IMR-90 (cell line): Measurements from ENCODE around the gene YLPM1. TPM values are rescaled to one million over a fixed set of nuclear protein-coding genes. Genes with fewer than 3 reads are reported as not detected.

ENCODE experiments used
- ATAC-seq: fragments of 200-7000 bp; cut with Tn5 transposase; 2 replicates; pipeline ENCODE4 v1.9.1; 2020; ENCODE audit warnings: low read depth, mild to moderate bottlenecking, moderate library complexity
- BruUV-seq: library from RNA; stranded (reverse); fragments of 400-500 nt; replicated peaks from 2 replicates; lab custom pipeline; 2021; lab: Mats Ljungman, UMichigan
- CTCF ChIA-PET: fragments of 300-600 bp; formaldehyde crosslinking; extraction: SDS; loops from one replicate; lab custom pipeline; 2021; ENCODE audit warnings: antibody characterized with exemption; lab: Yijun Ruan, JAX
- POLR2A ChIA-PET: fragments of 300-600 bp; sonication (Branson Sonifier 250); formaldehyde crosslinking; loops from one replicate; lab custom pipeline; 2022; ENCODE audit warnings: antibody characterized with exemption; ENCODE audit not compliant: unreplicated experiment; lab: Charles Lee
- DNase-seq: peaks from one replicate; pipeline ENCODE4 v3.0.0; 2013
- H2AFZ ChIP-seq: replicated peaks from 2 replicates; pipeline ENCODE3; 2013; ENCODE audit warnings: low read length, mild to moderate bottlenecking; ENCODE audit not compliant: poor library complexity
- H2AK5ac ChIP-seq: 2 replicates; pipeline ENCODE4 v1.6.1; 2013; ENCODE audit warnings: low read depth, low read length, inconsistent platforms
- H2AK9ac ChIP-seq: replicated peaks from 2 replicates; pipeline ENCODE3; 2013; ENCODE audit warnings: mild to moderate bottlenecking, low read depth, low read length, moderate library complexity; ENCODE audit not compliant: poor library complexity
- H2BK120ac ChIP-seq: 2 replicates; pipeline ENCODE4 v1.6.1; 2013; ENCODE audit warnings: low read depth, low read length, inconsistent platforms
- H2BK15ac ChIP-seq: 3 replicates; pipeline ENCODE4 v1.6.1; 2013; ENCODE audit warnings: low read depth, low read length, inconsistent platforms
- H2BK20ac ChIP-seq: 2 replicates; pipeline ENCODE4 v1.6.1; 2013; ENCODE audit warnings: low read depth, mild to moderate bottlenecking, inconsistent platforms, low read length, moderate library complexity
- H2BK5ac ChIP-seq: 2 replicates; pipeline ENCODE4 v1.6.1; 2013; ENCODE audit warnings: mild to moderate bottlenecking, low read depth, low read length, inconsistent platforms; ENCODE audit not compliant: poor library complexity, severe bottlenecking
- H3K14ac ChIP-seq: replicated peaks from 2 replicates; pipeline ENCODE4 v1.6.1; 2013; ENCODE audit warnings: low read depth, low read length, inconsistent platforms
- H3K18ac ChIP-seq: 2 replicates; pipeline ENCODE4 v1.6.1; 2013; ENCODE audit warnings: low read depth, low read length, control low read depth
- H3K23ac ChIP-seq: 2 replicates; pipeline ENCODE4 v1.6.1; 2013; ENCODE audit warnings: low read depth, low read length, inconsistent platforms
- H3K27ac ChIP-seq: 2 replicates; pipeline ENCODE4 v1.5.1; 2013; ENCODE audit warnings: mild to moderate bottlenecking, control low read depth, low read length; ENCODE audit not compliant: insufficient read depth
- H3K27me3 ChIP-seq: 2 replicates; pipeline ENCODE4 v1.6.1; 2013; ENCODE audit warnings: low read length; ENCODE audit not compliant: control insufficient read depth, insufficient read depth
- H3K36me3 ChIP-seq: 2 replicates; pipeline ENCODE4 v1.6.1; 2013; ENCODE audit warnings: low read length, mixed read lengths; ENCODE audit not compliant: control insufficient read depth, insufficient read depth
- H3K4ac ChIP-seq: 2 replicates; pipeline ENCODE4 v1.6.1; 2013; ENCODE audit warnings: low read depth, low read length, inconsistent platforms
- H3K4me1 ChIP-seq: 2 replicates; pipeline ENCODE4 v1.6.1; 2013; ENCODE audit warnings: low read length, mixed read lengths; ENCODE audit not compliant: control insufficient read depth, insufficient read depth
- H3K4me2 ChIP-seq: 2 replicates; pipeline ENCODE4 v1.6.1; 2013; ENCODE audit warnings: low read depth, mild to moderate bottlenecking, control low read depth, low read length, moderate library complexity
- H3K4me3 ChIP-seq: 2 replicates; pipeline ENCODE4 v1.5.1; 2013; ENCODE audit warnings: low read depth, mild to moderate bottlenecking, control low read depth, low read length, moderate library complexity; ENCODE audit not compliant: insufficient read depth
- H3K56ac ChIP-seq: 2 replicates; pipeline ENCODE4 v1.6.1; 2013; ENCODE audit warnings: low read length, inconsistent platforms; ENCODE audit not compliant: insufficient read depth; ENCODE audit errors: extremely low read depth
- H3K79me1 ChIP-seq, 2 experiments: 2 replicates each; pipeline ENCODE4 v1.6.1; 2013; ENCODE audit warnings: low read length in 2 of 2, inconsistent platforms in 1 of 2, low read depth in 1 of 2
- H3K9ac ChIP-seq: 2 replicates; pipeline ENCODE4 v1.6.1; 2013; ENCODE audit warnings: low read depth, low read length, control low read depth
- H3K9me1 ChIP-seq: 2 replicates; pipeline ENCODE4 v1.6.1; 2013; ENCODE audit warnings: low read length, inconsistent platforms; ENCODE audit not compliant: insufficient read depth
- H3K9me3 ChIP-seq: 2 replicates; pipeline ENCODE4 v1.6.1; 2013; ENCODE audit warnings: low read length; ENCODE audit not compliant: control insufficient read depth, insufficient read depth
- H4K20me1 ChIP-seq: 2 replicates; pipeline ENCODE4 v1.6.1; 2013; ENCODE audit warnings: low read length, inconsistent platforms; ENCODE audit not compliant: insufficient read depth
- H4K5ac ChIP-seq: 2 replicates; pipeline ENCODE4 v1.6.1; 2013; ENCODE audit warnings: mild to moderate bottlenecking, low read depth, low read length, control low read depth
- H4K8ac ChIP-seq, 2 experiments: 2 replicates each; pipeline ENCODE4 v1.6.1; 2013; ENCODE audit warnings: low read depth in 2 of 2, low read length in 2 of 2, control low read depth in 1 of 2, inconsistent platforms in 1 of 2
- H4K91ac ChIP-seq: 2 replicates; pipeline ENCODE4 v1.6.1; 2013; ENCODE audit warnings: low read depth, low read length, inconsistent platforms; ENCODE audit not compliant: insufficient read depth
- BHLHE40 ChIP-seq: fragments of 150-350 bp; IDR thresholded peaks from 2 replicates; pipeline ENCODE4 v1.6.1; 2016; ENCODE audit warnings: mild to moderate bottlenecking, low read depth, low read length
- CEBPB ChIP-seq: IDR thresholded peaks from 2 replicates; pipeline ENCODE4 v1.6.1; 2012; ENCODE audit warnings: low read depth, low read length, improper control_type of control experiment
- CHD1 ChIP-seq: IDR thresholded peaks from 2 replicates; pipeline ENCODE4 v1.6.1; 2012; ENCODE audit warnings: low read depth, low read length, improper control_type of control experiment
- FOS ChIP-seq: fragments of 150-350 bp; IDR thresholded peaks from 2 replicates; pipeline ENCODE4 v1.6.1; 2016; ENCODE audit warnings: low read depth, low read length
- MAFK ChIP-seq: IDR thresholded peaks from 2 replicates; pipeline ENCODE4 v1.6.1; 2012; ENCODE audit warnings: low read depth, low read length, improper control_type of control experiment
- MAZ ChIP-seq: IDR thresholded peaks from 2 replicates; pipeline ENCODE4 v1.6.1; 2012; ENCODE audit warnings: low read depth, mild to moderate bottlenecking, low read length, improper control_type of control experiment, moderate library complexity, borderline replicate concordance
- MXI1 ChIP-seq: IDR thresholded peaks from 2 replicates; pipeline ENCODE4 v1.6.1; 2012; ENCODE audit warnings: low read depth, mild to moderate bottlenecking, low read length, moderate library complexity, borderline replicate concordance
- NFE2L2 ChIP-seq: fragments of 150-350 bp; IDR thresholded peaks from 2 replicates; pipeline ENCODE4 v1.6.1; 2016; ENCODE audit warnings: low read depth, mild to moderate bottlenecking, low read length
- POLR2A ChIP-seq: IDR thresholded peaks from 2 replicates; pipeline ENCODE4 v1.6.1; 2012; ENCODE audit warnings: mild to moderate bottlenecking, low read depth, low read length
- RAD21 ChIP-seq: IDR thresholded peaks from 2 replicates; pipeline ENCODE4 v1.6.1; 2012; ENCODE audit warnings: low read length, improper control_type of control experiment
- RFX5 ChIP-seq: IDR thresholded peaks from 2 replicates; pipeline ENCODE4 v1.8.0; 2012; ENCODE audit warnings: low read depth, mild to moderate bottlenecking, low read length, moderate library complexity
- SMC3 ChIP-seq: fragments of 150-350 bp; IDR thresholded peaks from 2 replicates; pipeline ENCODE4 v1.6.1; 2016; ENCODE audit warnings: low read depth, mild to moderate bottlenecking, antibody characterized with exemption, low read length, moderate library complexity
- WGBS, 2 experiments: methylation state at CpG; one replicate each; pipeline versions ENCODE4 v1.1.5 to v1.1.7; 2013; ENCODE audit warnings: missing lambda C conversion rate in 2 of 2; ENCODE audit not compliant: insufficient read length in 1 of 2; ENCODE audit errors: extremely low coverage in 2 of 2; 5-methylcytosine and 5-hydroxymethylcytosine counted together
- dilution Hi-C: fragments of 300-500 bp; cut with HindIII; formaldehyde crosslinking; loops from one replicate; pipeline ENCODE4 v1.14.3; 2018; ENCODE audit warnings: low sequenced_read_pairs; ENCODE audit not compliant: unreplicated experiment
- in situ Hi-C: fragments of 300-500 bp; cut with MboI; formaldehyde crosslinking; loops from 3 replicates; pipeline ENCODE4 v1.14.3; 2019; ENCODE audit warnings: low sequenced_read_pairs, inconsistent platforms, mixed read lengths
- intact Hi-C: fragments of 100-400 bp; cut with micrococcal nuclease; formaldehyde crosslinking; loops from 2 replicates; pipeline ENCODE4 v1.10.0; 2022
- polyA plus RNA-seq, 3 experiments: library from polyadenylated mRNA; depleted of rRNA; stranded (reverse); fragments of >200 nt; gene quantifications; 2 replicates each; pipeline ENCODE4 v1.2.3, GENCODE V29; 2012; ENCODE audit warnings: low replicate concordance in 1 of 3
- total RNA-seq: library from RNA; depleted of rRNA; stranded (reverse); fragments of >200 nt; gene quantifications from 2 replicates; pipeline ENCODE4 v1.2.3, GENCODE V29; 2012
- TF ChIP-seq, protein P1 (sequence below): conservative IDR thresholded peaks from 2 replicates; pipeline ENCODE4 v1.5.1; 2012; ENCODE audit warnings: mild to moderate bottlenecking, low read depth, low read length, improper control_type of control experiment
- TF ChIP-seq, protein P2 (sequence below): fragments of 150-350 bp; IDR thresholded peaks from 2 replicates; pipeline ENCODE4 v1.6.1; 2016; ENCODE audit warnings: low read depth, mild to moderate bottlenecking, low read length, moderate library complexity, borderline replicate concordance

YLPM1 gene
- total and polyA plus RNA-seq, 2 of the 4 experiments (the other 2 are of a cell fraction): 8.2 to 19.7 TPM

DNA sequence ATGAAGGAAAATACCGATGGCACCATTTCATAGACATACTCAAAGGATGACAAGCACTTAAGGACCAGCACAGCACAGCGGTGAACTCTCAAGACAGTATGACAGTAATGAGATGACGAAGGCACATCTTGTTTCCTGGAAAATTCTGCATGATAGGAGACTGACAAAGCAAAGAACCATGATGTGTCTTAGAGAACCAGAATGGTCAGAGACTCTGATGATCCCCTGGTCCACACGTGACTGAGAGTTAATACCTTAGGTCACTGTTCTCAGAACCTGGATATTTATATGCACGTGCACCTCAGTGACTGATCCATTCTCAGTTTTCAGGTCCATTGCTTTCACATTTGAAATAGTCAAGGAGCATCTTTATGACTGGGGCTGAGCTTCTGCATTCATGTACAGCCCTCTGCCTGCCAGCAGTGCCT lies 77.5 kb downstream of the YLPM1 start:
- peaks cover 10% of the 10 kb centered on the region for H3K4me1 ChIP-seq
- no TSS peak for BruUV-seq
- no peak overlapping the region for H3K14ac ChIP-seq
- DNase-seq (no peak), ATAC-seq (no peak)
- no peak overlapping the region for H2AFZ ChIP-seq
- no peak overlapping the region for H3K18ac ChIP-seq
- peaks cover 8% of the 10 kb centered on the region for H3K36me3 ChIP-seq
- intact Hi-C loops: no loop called here
- no peak overlapping the region for H3K4me2 ChIP-seq
- H3K27me3 ChIP-seq: no peaks in the 10 kb centered on the region
- 96% methylated on average over 4 of the region's 5 CpGs; no CpG with 5 or more reads in 1 of the 2 experiments for WGBS, 2 experiments
- H3K23ac ChIP-seq: no peak overlapping the region
- H3K79me1 ChIP-seq: peaks cover 6 to 11% of the 10 kb centered on the region in 2 experiments; a peak in 2 of 4 replicates
- H4K91ac ChIP-seq: no peak overlapping the region
- H3K56ac ChIP-seq: no peak overlapping the region
- H3K9me1 ChIP-seq: peaks cover 9% of the 10 kb centered on the region; the same call in 1 of the 2 replicates
- no peak overlapping the region for H3K4ac ChIP-seq
- H3K27ac ChIP-seq: no peak overlapping the region
- no peak overlapping the region for H3K4me3 ChIP-seq
- H4K8ac ChIP-seq: no peak overlapping the region
- no peaks in the 10 kb centered on the region for H3K9me3 ChIP-seq
- H3K9ac ChIP-seq: no peak overlapping the region
- no peak overlapping the region for H2BK5ac ChIP-seq
- H2AK5ac ChIP-seq: no peak overlapping the region
- H4K5ac ChIP-seq: no peak overlapping the region
- no peaks in the 10 kb centered on the region for H4K20me1 ChIP-seq
- no peak overlapping the region for H2BK20ac ChIP-seq
- no peak overlapping the region for H2BK120ac ChIP-seq
- no peak overlapping the region; the same call in 2 of the 3 replicates for H2BK15ac ChIP-seq
- dilution Hi-C loops: no loop called here
- TF ChIP-seq MAZ: no peak
- TF ChIP-seq RAD21: no peak
- TF ChIP-seq CEBPB: no peak
- TF ChIP-seq MXI1: no peak
- TF ChIP-seq BHLHE40: no peak
- no peak for TF ChIP-seq POLR2A
- TF ChIP-seq, protein P1, sequence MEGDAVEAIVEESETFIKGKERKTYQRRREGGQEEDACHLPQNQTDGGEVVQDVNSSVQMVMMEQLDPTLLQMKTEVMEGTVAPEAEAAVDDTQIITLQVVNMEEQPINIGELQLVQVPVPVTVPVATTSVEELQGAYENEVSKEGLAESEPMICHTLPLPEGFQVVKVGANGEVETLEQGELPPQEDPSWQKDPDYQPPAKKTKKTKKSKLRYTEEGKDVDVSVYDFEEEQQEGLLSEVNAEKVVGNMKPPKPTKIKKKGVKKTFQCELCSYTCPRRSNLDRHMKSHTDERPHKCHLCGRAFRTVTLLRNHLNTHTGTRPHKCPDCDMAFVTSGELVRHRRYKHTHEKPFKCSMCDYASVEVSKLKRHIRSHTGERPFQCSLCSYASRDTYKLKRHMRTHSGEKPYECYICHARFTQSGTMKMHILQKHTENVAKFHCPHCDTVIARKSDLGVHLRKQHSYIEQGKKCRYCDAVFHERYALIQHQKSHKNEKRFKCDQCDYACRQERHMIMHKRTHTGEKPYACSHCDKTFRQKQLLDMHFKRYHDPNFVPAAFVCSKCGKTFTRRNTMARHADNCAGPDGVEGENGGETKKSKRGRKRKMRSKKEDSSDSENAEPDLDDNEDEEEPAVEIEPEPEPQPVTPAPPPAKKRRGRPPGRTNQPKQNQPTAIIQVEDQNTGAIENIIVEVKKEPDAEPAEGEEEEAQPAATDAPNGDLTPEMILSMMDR: no peak
- no peak for TF ChIP-seq NFE2L2
- no peak for TF ChIP-seq MAFK
- no peak for TF ChIP-seq FOS
- TF ChIP-seq, protein P2, sequence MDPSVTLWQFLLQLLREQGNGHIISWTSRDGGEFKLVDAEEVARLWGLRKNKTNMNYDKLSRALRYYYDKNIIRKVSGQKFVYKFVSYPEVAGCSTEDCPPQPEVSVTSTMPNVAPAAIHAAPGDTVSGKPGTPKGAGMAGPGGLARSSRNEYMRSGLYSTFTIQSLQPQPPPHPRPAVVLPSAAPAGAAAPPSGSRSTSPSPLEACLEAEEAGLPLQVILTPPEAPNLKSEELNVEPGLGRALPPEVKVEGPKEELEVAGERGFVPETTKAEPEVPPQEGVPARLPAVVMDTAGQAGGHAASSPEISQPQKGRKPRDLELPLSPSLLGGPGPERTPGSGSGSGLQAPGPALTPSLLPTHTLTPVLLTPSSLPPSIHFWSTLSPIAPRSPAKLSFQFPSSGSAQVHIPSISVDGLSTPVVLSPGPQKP: no peak
- no peak for TF ChIP-seq SMC3
- no peak for TF ChIP-seq CHD1
- no peak for TF ChIP-seq RFX5
- CTCF ChIA-PET: no interaction called here
- in situ Hi-C loops: no loop called here
- POLR2A ChIA-PET: no interaction called here
- no peak overlapping the region for H2AK9ac ChIP-seq
